Measurements from ENCODE around the gene SLC13A4. TPM values are rescaled to one million over a fixed set of nuclear protein-coding genes. Genes with fewer than 3 reads are reported as not detected.

Gene SLC13A4
- total and polyA plus RNA-seq, 2 donors (not counting 3 experiments of a cell fraction or from before 2014, with no cell fraction given), result not detected

- no peak for FAIRE-seq
- H3K9me1 ChIP-seq (replicated peaks; ENCODE audit: control insufficient read depth, extremely low read depth, insufficient read depth, low read length), result no peaks in the 10 kb centered on the region
- intact Hi-C loops (cut with micrococcal nuclease), result no loop called here
- H3K79me2 ChIP-seq (ENCODE audit: control insufficient read depth, insufficient read depth, low read length), result no peaks in the 10 kb centered on the region
- no peaks in the 10 kb centered on the region for H3K27me3 ChIP-seq (ENCODE audit: control insufficient read depth in 2 of 2, insufficient read depth in 2 of 2, low read length in 2 of 2)
- CTCF ChIA-PET, result interaction anchor here (1.2 to 6.0 kb wide), 2 partner anchors 10 to 20 kb away, joined by 3 to 53 read pairs; partner anchors contain the start of gene STMP1
- H3K27ac ChIP-seq (ENCODE audit: insufficient read depth, low read depth, low read length), result no peak overlapping the region
- H2AFZ ChIP-seq (ENCODE audit: low read depth, low read length), result no peak overlapping the region
- no peaks in the 10 kb centered on the region for H4K20me1 ChIP-seq (replicated peaks; ENCODE audit: control insufficient read depth, extremely low read depth, insufficient read depth, low read length)
- H3K4me1 ChIP-seq (ENCODE audit: control insufficient read depth, extremely low read depth, insufficient read depth, low read length), result peaks cover 21% of the 10 kb centered on the region
- H3K9ac ChIP-seq (replicated peaks; ENCODE audit: extremely low read depth, insufficient read depth, low read length), result no peak overlapping the region
- dilution Hi-C loops (cut with MboI; ENCODE audit: extremely low pct_ligation_motif_present, low sequenced_read_pairs), result no loop called here
- H3K4me3 ChIP-seq (replicated peaks in 1 of 3; ENCODE audit: insufficient read depth in 1 of 3, low read depth in 1 of 3, low read length in 3 of 3), result no peak overlapping the region
- no TSS peak for BruUV-seq (replicated peaks)
- no peak for DNase-seq (ENCODE audit: low read depth, low spot score)
- peaks cover 0 to 2% of the 10 kb centered on the region in 2 experiments for H3K36me3 ChIP-seq (ENCODE audit: control insufficient read depth in 2 of 2, extremely low read depth in 1 of 2, insufficient read depth in 2 of 2, low read length in 2 of 2)
- TF ChIP-seq EZH2 (IDR thresholded peaks at IDR 0.05; ENCODE audit: borderline replicate concordance, low read depth, low read length, severe bottlenecking) (no peak), POLR2A (IDR thresholded peaks at IDR 0.05; ENCODE audit: low read depth, low read length) (no peak), MYC (IDR thresholded peaks at IDR 0.05; ENCODE audit: low read depth, low read length) (no peak)
- H3K9me3 ChIP-seq (replicated peaks; ENCODE audit: control insufficient read depth, insufficient read depth, low read length), result no peaks in the 10 kb centered on the region
- POLR2A ChIA-PET, result no interaction called here
- no peak overlapping the region for H3K4me2 ChIP-seq (ENCODE audit: insufficient read depth, low read length)
These were observed 45.8 kb downstream of the SLC13A4 start for GRCh38 chr7:135682191-135682590.

GRCh38 chr7:135681762-135682161, 46.2 kb downstream of the SLC13A4 start:
- Histone ChIP-seq H3K36me3 (ENCODE audit: control insufficient read depth in 2 of 2, extremely low read depth in 1 of 2, insufficient read depth in 2 of 2, low read length in 2 of 2) (peaks cover 0 to 2% of the 10 kb centered on the region in 2 experiments), H3K9me1 (replicated peaks; ENCODE audit: control insufficient read depth, extremely low read depth, insufficient read depth, low read length) (no peaks in the 10 kb centered on the region), H3K27ac (ENCODE audit: insufficient read depth, low read depth, low read length) (no peak overlapping the region), H3K9me3 (replicated peaks; ENCODE audit: control insufficient read depth, insufficient read depth, low read length) (no peaks in the 10 kb centered on the region), H3K4me3 (replicated peaks in 1 of 3; ENCODE audit: insufficient read depth in 1 of 3, low read depth in 1 of 3, low read length in 3 of 3) (no peak overlapping the region), H3K79me2 (ENCODE audit: control insufficient read depth, insufficient read depth, low read length) (no peaks in the 10 kb centered on the region), H3K9ac (replicated peaks; ENCODE audit: extremely low read depth, insufficient read depth, low read length) (no peak overlapping the region), H3K4me1 (ENCODE audit: control insufficient read depth, extremely low read depth, insufficient read depth, low read length) (peaks cover 21% of the 10 kb centered on the region), H2AFZ (ENCODE audit: low read depth, low read length) (no peak overlapping the region), H4K20me1 (replicated peaks; ENCODE audit: control insufficient read depth, extremely low read depth, insufficient read depth, low read length) (no peaks in the 10 kb centered on the region), H3K4me2 (ENCODE audit: insufficient read depth, low read length) (no peak overlapping the region), H3K27me3 (ENCODE audit: control insufficient read depth in 2 of 2, insufficient read depth in 2 of 2, low read length in 2 of 2) (no peaks in the 10 kb centered on the region)
- dilution Hi-C loops (cut with MboI; ENCODE audit: extremely low pct_ligation_motif_present, low sequenced_read_pairs), result no loop called here
- ChIA-PET CTCF (interaction anchor here (1.2 to 6.0 kb wide), 2 partner anchors 10 to 19 kb away, joined by 3 to 53 read pairs; partner anchors contain the start of gene STMP1), POLR2A (no interaction called here)
- BruUV-seq (replicated peaks), result no TSS peak
- intact Hi-C loops (cut with micrococcal nuclease), result no loop called here
- DNase-seq (ENCODE audit: low read depth, low spot score), result no peak
- no peak for TF ChIP-seq POLR2A (IDR thresholded peaks at IDR 0.05; ENCODE audit: low read depth, low read length)
- no peak for FAIRE-seq
